SH-SY5Y (cell line): ENCODE results near the gene PCBD1.

ENCODE experiments used
- GATA2 ChIP-seq: IDR thresholded peaks from 2 replicates; pipeline ENCODE4 v1.6.1; 2011; ENCODE audit warnings: mild to moderate bottlenecking, low read depth, low read length
- GATA3 ChIP-seq: IDR thresholded peaks from 2 replicates; pipeline ENCODE4 v1.6.1; 2011; ENCODE audit warnings: low read depth, mild to moderate bottlenecking, low read length, moderate library complexity

GRCh38 chr10:70936111-70936510 is 47.7 kb upstream of the PCBD1 start:
- no peak for TF ChIP-seq GATA2
- no peak for TF ChIP-seq GATA3
